Left ventricle myocardium inferior (tissue), 1 donor: Measurements from ENCODE around the gene RAB8B. TPM values are rescaled to one million over a fixed set of nuclear protein-coding genes. Genes with fewer than 3 reads are reported as not detected.

Experiments
- DNase-seq: peaks from one replicate; pipeline ENCODE4 v3.0.0-alpha.2; 2020
- H3K27ac ChIP-seq: fragments of 200-600 bp; replicated peaks from 2 replicates; pipeline ENCODE4 v1.8.0; 2021
- H3K27me3 ChIP-seq: fragments of 200-600 bp; 2 replicates; pipeline ENCODE4 v1.8.0; 2021; ENCODE audit warnings: low read depth
- H3K36me3 ChIP-seq: fragments of 200-600 bp; 2 replicates; pipeline ENCODE4 v1.8.0; 2021
- H3K4me1 ChIP-seq: fragments of 200-600 bp; 2 replicates; pipeline ENCODE4 v1.8.0; 2021
- H3K4me3 ChIP-seq: fragments of 200-600 bp; 2 replicates; pipeline ENCODE4 v1.8.0; 2021; ENCODE audit warnings: mild to moderate bottlenecking, moderate library complexity
- H3K9me3 ChIP-seq: fragments of 200-600 bp; replicated peaks from 2 replicates; pipeline ENCODE4 v1.8.0; 2021
- CTCF ChIP-seq: fragments of 200-600 bp; IDR thresholded peaks from 2 replicates; pipeline ENCODE4 v1.8.0; 2021; ENCODE audit warnings: antibody characterized with exemption, mild to moderate bottlenecking, borderline replicate concordance
- intact Hi-C: fragments of 100-400 bp; cut with micrococcal nuclease; formaldehyde crosslinking; loops from one replicate; pipeline ENCODE4 v1.11.0; 2022
- total RNA-seq: library from RNA; stranded (reverse); fragmentation: NEBNext Ultra II Directional; extraction: Animal tissue kit (Norgen Biotek cat#: 25700); gene quantifications from one replicate; pipeline ENCODE4 v1.2.1, GENCODE V29; 2021
- donor health status: DM: no; HTN: yes; CAD: no; lungs with severe emphysema.

The RAB8B gene
- total RNA-seq, 1 donor from 2014 or later = 8.1 TPM

GRCh38 chr15:63288342-63288741 is 98.9 kb downstream of the RAB8B start:
- no peak for TF ChIP-seq CTCF
- H3K27ac ChIP-seq = no peak overlapping the region
- peaks cover 10% of the 10 kb centered on the region for H3K4me1 ChIP-seq
- H3K36me3 ChIP-seq = peaks cover 27% of the 10 kb centered on the region
- intact Hi-C loops = loop anchor here (2.0 kb wide), 1 partner anchor 114 kb away; no protein-coding TSS in a partner anchor
- no peak overlapping the region for H3K4me3 ChIP-seq
- DNase-seq = no peak
- no peaks in the 10 kb centered on the region for H3K27me3 ChIP-seq
- H3K9me3 ChIP-seq = no peaks in the 10 kb centered on the region

- Histone ChIP-seq H3K9me3 (no peaks in the 10 kb centered on the region), H3K27ac (no peak overlapping the region), H3K36me3 (peaks cover 27% of the 10 kb centered on the region), H3K4me3 (no peak overlapping the region), H3K4me1 (peaks cover 10% of the 10 kb centered on the region), H3K27me3 (no peaks in the 10 kb centered on the region)
- no peak for DNase-seq
- peak; percentile 80 for TF ChIP-seq CTCF
- intact Hi-C loops = loop anchor here (2.0 kb wide), 1 partner anchor 114 kb away; no protein-coding TSS in a partner anchor
Measured at GRCh38 chr15:63288778-63289378, 99.5 kb downstream of the RAB8B start.

- intact Hi-C loops = no loop called here
- Histone ChIP-seq H3K4me3 (no peak overlapping the region), H3K27ac (peak overlapping the region; percentile 11), H3K27me3 (no peaks in the 10 kb centered on the region), H3K36me3 (peaks cover 13% of the 10 kb centered on the region), H3K4me1 (peaks cover 14% of the 10 kb centered on the region), H3K9me3 (no peaks in the 10 kb centered on the region)
- no peak for DNase-seq
- no peak for TF ChIP-seq CTCF
Measured at GRCh38 chr15:63291507-63291906, 102.1 kb downstream of the RAB8B start.

- intact Hi-C loops = no loop called here
- Histone ChIP-seq H3K9me3 (no peaks in the 10 kb centered on the region), H3K4me1 (peaks cover 14% of the 10 kb centered on the region), H3K27me3 (no peaks in the 10 kb centered on the region), H3K27ac (no peak overlapping the region), H3K4me3 (no peak overlapping the region), H3K36me3 (peaks cover 6% of the 10 kb centered on the region)
- no peak for TF ChIP-seq CTCF
- no peak for DNase-seq
Measured at GRCh38 chr15:63292241-63292640, 102.8 kb downstream of the RAB8B start.

- H3K36me3 ChIP-seq = peaks cover under 1% of the 10 kb centered on the region
- intact Hi-C loops = no loop called here
Measured at GRCh38 chr15:63292771-63293170, 103.4 kb downstream of the RAB8B start.

More at GRCh38 chr15:63292771-63293170, 103.4 kb downstream of the RAB8B start:
- no peak for TF ChIP-seq CTCF
- Histone ChIP-seq H3K4me3 (no peak overlapping the region), H3K27ac (no peak overlapping the region), H3K9me3 (no peaks in the 10 kb centered on the region), H3K27me3 (no peaks in the 10 kb centered on the region), H3K4me1 (peaks cover 14% of the 10 kb centered on the region)
- DNase-seq = no peak
